GM12878 (cell line): ENCODE data around the gene SEMA3B. TPM values are rescaled to one million over a fixed set of nuclear protein-coding genes. Genes with fewer than 3 reads are reported as not detected.

Source experiments
- CEBPB ChIP-seq, 2 experiments: fragments of 150-350 bp in 1 of 2; IDR thresholded peaks; 2 replicates each; pipeline ENCODE4 v1.6.1; 2012 to 2014; ENCODE audit warnings: low read depth in 2 of 2, low read length in 2 of 2, borderline replicate concordance in 1 of 2, inconsistent platforms in 1 of 2
- CHD2 ChIP-seq: IDR thresholded peaks from 2 replicates; pipeline ENCODE4 v1.6.1; 2011; ENCODE audit warnings: low read depth, low read length, improper control_type of control experiment, borderline replicate concordance
- ESRRA ChIP-seq: IDR thresholded peaks from 2 replicates; pipeline ENCODE4 v1.6.1; 2012; ENCODE audit warnings: mild to moderate bottlenecking, low read length, improper control_type of control experiment
- ETV6 ChIP-seq, 2 experiments: fragments of 450-650 bp in 1 of 2; IDR thresholded peaks in 1 of 2; conservative IDR thresholded peaks in 1 of 2; 2 replicates each; pipeline ENCODE4 v1.6.1; 2014; ENCODE audit warnings: antibody characterized with exemption in 1 of 2, borderline replicate concordance in 1 of 2, low read depth in 1 of 2, mild to moderate bottlenecking in 1 of 2, moderate library complexity in 1 of 2
- HDAC2 ChIP-seq: fragments of 200-600 bp; sonication (generic); IDR thresholded peaks from 2 replicates; pipeline ENCODE4 v1.6.1; 2017
- NBN ChIP-seq: fragments of 450-650 bp; IDR thresholded peaks from 2 replicates; pipeline ENCODE4 v1.6.1; 2016
- PBX3 ChIP-seq: IDR thresholded peaks from 2 replicates; pipeline ENCODE4 v1.6.1; 2011; ENCODE audit warnings: mild to moderate bottlenecking, low read depth, low read length, moderate library complexity; ENCODE audit not compliant: insufficient replicate concordance
- POLR2AphosphoS2 ChIP-seq: IDR thresholded peaks from 2 replicates; pipeline ENCODE4 v1.6.1; 2011; ENCODE audit warnings: low read depth, mild to moderate bottlenecking, low read length, improper control_type of control experiment, moderate library complexity
- POLR2AphosphoS5 ChIP-seq: IDR thresholded peaks from 2 replicates; pipeline ENCODE4 v1.6.1; 2011; ENCODE audit warnings: mild to moderate bottlenecking, low read length, inconsistent platforms
- POU2F2 ChIP-seq: IDR thresholded peaks from 3 replicates; pipeline ENCODE4 v1.6.1; 2011; ENCODE audit warnings: low read depth, mild to moderate bottlenecking, low read length, borderline replicate concordance
- RFX5 ChIP-seq: IDR thresholded peaks from 2 replicates; pipeline ENCODE4 v1.6.1; 2011; ENCODE audit warnings: low read depth, low read length, improper control_type of control experiment
- SMAD1 ChIP-seq: fragments of 450-650 bp; IDR thresholded peaks from 2 replicates; pipeline ENCODE4 v1.6.1; 2018; ENCODE audit warnings: mild to moderate bottlenecking, low read depth; ENCODE audit not compliant: partially characterized antibody
- SREBF2 ChIP-seq: IDR thresholded peaks from 2 replicates; pipeline ENCODE4 v1.6.1; 2012; ENCODE audit warnings: mild to moderate bottlenecking, low read length
- TCF7 ChIP-seq: IDR thresholded peaks from 2 replicates; pipeline ENCODE4 v1.6.1; 2014; ENCODE audit warnings: antibody characterized with exemption, borderline replicate concordance
- ZBTB4 ChIP-seq: fragments of 450-650 bp; formaldehyde crosslinking; IDR thresholded peaks from 2 replicates; pipeline ENCODE4 v1.4.0; 2022; ENCODE audit warnings: mild to moderate bottlenecking, moderate library complexity
- ZNF207 ChIP-seq: fragments of 450-650 bp; IDR thresholded peaks from 2 replicates; pipeline ENCODE4 v1.6.1; 2014; ENCODE audit warnings: antibody characterized with exemption, mild to moderate bottlenecking, borderline replicate concordance
- ZNF274 ChIP-seq: IDR thresholded peaks from one replicate; pipeline ENCODE4 v1.8.0; 2011; ENCODE audit not compliant: insufficient read length, insufficient read depth
- polyA plus RNA-seq, 11 experiments: library from polyadenylated mRNA; depleted of rRNA in 4 of 11; unstranded in 6 of 11; stranded (reverse) in 5 of 11; fragments of >200 nt; fragmentation: Nextera tagmentation in 4 of 11; fragmentation: Illumina TruSeq in 1 of 11; extraction: Ambion mirVana in 4 of 11; extraction: Trizol in 1 of 11; gene quantifications; 1 replicate in 1 of 11; 2 replicates in 10 of 11; pipeline versions ENCODE4 v1.2.1 to v1.2.3, GENCODE V29; 2011 to 2016; ENCODE audit warnings: inconsistent platforms in 2 of 11, missing spikeins in 2 of 11, low read depth in 1 of 11
- total RNA-seq, 4 experiments: library from RNA; depleted of rRNA in 3 of 4; stranded (reverse); fragments of >200 nt in 3 of 4; fragmentation: Illumina TruSeq in 1 of 4; extraction: Trizol in 1 of 4; gene quantifications; 2 replicates each; pipeline versions ENCODE4 v1.2.1 to v1.2.3, GENCODE V29; 2013 to 2021
- TF ChIP-seq, protein P1 (sequence below): fragments of 450-650 bp; IDR thresholded peaks from 2 replicates; pipeline ENCODE4 v1.6.1; 2017; ENCODE audit warnings: mild to moderate bottlenecking, low read depth, inconsistent platforms; ENCODE audit not compliant: poor library complexity, severe bottlenecking
- TF ChIP-seq, protein P2 (sequence below): fragments of 150-350 bp; IDR thresholded peaks from 2 replicates; pipeline ENCODE4 v1.6.1; 2016; ENCODE audit warnings: low read depth, low read length

The SEMA3B gene
- total and polyA plus RNA-seq, 10 of the 15 experiments (the other 5 are each of a cell fraction or from before 2014, with no cell fraction given): 0.06 to 0.59 (median 0.14) TPM; not detected in 2

DNA sequence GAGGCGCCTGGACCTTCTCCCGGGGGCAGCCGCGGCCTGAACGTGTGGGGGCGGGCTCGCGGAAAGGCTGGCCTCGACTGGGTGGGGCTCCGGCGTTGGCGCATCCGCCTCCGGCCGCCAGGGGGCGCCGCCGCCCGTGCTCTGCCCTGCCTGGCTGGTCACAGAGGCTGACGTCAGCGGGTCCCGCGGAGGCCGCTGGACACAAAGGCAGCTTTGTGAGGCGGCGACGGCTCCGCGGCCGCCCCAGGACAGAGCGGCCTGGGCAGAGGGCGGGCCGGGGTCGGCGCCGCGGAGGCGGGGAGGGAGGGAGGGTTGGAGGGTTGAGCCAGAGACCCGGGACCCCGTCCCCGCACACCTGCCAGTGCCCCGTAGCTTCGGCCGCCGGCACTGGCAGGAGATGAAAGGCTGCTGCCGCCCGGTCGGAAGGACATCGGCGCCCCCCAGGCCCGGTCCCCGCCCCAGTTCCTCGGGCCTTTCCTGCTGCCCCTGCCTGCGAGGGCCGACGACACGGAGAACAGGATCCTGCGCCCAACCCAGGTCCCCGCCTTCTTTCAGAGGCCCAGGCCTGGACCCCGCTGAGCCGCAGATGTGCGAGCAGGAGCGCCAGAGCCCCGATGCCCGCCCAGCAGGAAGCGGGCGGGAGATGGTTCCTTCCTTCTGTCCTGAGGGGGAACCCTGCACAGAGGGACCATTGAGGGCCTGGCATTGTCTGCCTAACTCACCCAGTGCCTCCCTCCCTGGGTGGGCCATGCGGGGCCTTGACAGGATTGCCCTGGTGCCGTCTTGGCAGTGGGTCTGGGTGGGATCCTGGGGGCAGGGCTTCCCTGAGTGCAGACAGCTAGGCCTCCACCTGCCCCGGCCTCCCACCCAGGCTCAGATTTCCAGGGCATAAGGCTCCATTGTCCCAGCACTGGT is 8.7 kb upstream of the SEMA3B start (continued):
- TF ChIP-seq PBX3 (no peak), ZNF207 (no peak), SMAD1 (no peak), CHD2 (peak; percentile 72), POLR2AphosphoS5 (no peak; the same call in 1 of the 2 replicates), RFX5 (0 out of 2 replicates have a peak, but pooled peaks have one; percentile 41), POU2F2 (no peak), TCF7 (no peak), NBN (no peak), ETV6 (conservative IDR thresholded peaks at IDR 0.05 in 1 of 2, IDR thresholded peaks at IDR 0.05 in 1 of 2; ENCODE audit: borderline replicate concordance in 1 of 2, low read depth in 1 of 2) (no peak), CEBPB (IDR thresholded peaks at IDR 0.05; ENCODE audit: borderline replicate concordance in 1 of 2, low read depth in 2 of 2, low read length in 2 of 2) (no peak), SREBF2 (no peak), POLR2AphosphoS2 (peak; percentile 97), ZBTB4 (peak; percentile 41; the same call in 1 of the 2 replicates), ZNF274 (no peak), ESRRA (no peak), HDAC2 (no peak)
- TF ChIP-seq, protein P1, sequence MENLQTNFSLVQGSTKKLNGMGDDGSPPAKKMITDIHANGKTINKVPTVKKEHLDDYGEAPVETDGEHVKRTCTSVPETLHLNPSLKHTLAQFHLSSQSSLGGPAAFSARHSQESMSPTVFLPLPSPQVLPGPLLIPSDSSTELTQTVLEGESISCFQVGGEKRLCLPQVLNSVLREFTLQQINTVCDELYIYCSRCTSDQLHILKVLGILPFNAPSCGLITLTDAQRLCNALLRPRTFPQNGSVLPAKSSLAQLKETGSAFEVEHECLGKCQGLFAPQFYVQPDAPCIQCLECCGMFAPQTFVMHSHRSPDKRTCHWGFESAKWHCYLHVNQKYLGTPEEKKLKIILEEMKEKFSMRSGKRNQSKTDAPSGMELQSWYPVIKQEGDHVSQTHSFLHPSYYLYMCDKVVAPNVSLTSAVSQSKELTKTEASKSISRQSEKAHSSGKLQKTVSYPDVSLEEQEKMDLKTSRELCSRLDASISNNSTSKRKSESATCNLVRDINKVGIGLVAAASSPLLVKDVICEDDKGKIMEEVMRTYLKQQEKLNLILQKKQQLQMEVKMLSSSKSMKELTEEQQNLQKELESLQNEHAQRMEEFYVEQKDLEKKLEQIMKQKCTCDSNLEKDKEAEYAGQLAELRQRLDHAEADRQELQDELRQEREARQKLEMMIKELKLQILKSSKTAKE: no peak
- TF ChIP-seq, protein P2, sequence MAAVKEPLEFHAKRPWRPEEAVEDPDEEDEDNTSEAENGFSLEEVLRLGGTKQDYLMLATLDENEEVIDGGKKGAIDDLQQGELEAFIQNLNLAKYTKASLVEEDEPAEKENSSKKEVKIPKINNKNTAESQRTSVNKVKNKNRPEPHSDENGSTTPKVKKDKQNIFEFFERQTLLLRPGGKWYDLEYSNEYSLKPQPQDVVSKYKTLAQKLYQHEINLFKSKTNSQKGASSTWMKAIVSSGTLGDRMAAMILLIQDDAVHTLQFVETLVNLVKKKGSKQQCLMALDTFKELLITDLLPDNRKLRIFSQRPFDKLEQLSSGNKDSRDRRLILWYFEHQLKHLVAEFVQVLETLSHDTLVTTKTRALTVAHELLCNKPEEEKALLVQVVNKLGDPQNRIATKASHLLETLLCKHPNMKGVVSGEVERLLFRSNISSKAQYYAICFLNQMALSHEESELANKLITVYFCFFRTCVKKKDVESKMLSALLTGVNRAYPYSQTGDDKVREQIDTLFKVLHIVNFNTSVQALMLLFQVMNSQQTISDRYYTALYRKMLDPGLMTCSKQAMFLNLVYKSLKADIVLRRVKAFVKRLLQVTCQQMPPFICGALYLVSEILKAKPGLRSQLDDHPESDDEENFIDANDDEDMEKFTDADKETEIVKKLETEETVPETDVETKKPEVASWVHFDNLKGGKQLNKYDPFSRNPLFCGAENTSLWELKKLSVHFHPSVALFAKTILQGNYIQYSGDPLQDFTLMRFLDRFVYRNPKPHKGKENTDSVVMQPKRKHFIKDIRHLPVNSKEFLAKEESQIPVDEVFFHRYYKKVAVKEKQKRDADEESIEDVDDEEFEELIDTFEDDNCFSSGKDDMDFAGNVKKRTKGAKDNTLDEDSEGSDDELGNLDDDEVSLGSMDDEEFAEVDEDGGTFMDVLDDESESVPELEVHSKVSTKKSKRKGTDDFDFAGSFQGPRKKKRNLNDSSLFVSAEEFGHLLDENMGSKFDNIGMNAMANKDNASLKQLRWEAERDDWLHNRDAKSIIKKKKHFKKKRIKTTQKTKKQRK: no peak
